Suppressor macrophage treated with lipopolysaccharide for 4 hours (primary cell): Measurements from ENCODE around the gene PCNX1.
"Not testable (repeated sequence)": the region's sequence is repeated elsewhere in the genome, so short reads cannot be mapped to it uniquely, and the experiment has no call there.

Source experiments
- DNase-seq: peaks from one replicate; pipeline ENCODE4 v3.0.0-alpha.2; 2020

The PCNX1 gene

DNA sequence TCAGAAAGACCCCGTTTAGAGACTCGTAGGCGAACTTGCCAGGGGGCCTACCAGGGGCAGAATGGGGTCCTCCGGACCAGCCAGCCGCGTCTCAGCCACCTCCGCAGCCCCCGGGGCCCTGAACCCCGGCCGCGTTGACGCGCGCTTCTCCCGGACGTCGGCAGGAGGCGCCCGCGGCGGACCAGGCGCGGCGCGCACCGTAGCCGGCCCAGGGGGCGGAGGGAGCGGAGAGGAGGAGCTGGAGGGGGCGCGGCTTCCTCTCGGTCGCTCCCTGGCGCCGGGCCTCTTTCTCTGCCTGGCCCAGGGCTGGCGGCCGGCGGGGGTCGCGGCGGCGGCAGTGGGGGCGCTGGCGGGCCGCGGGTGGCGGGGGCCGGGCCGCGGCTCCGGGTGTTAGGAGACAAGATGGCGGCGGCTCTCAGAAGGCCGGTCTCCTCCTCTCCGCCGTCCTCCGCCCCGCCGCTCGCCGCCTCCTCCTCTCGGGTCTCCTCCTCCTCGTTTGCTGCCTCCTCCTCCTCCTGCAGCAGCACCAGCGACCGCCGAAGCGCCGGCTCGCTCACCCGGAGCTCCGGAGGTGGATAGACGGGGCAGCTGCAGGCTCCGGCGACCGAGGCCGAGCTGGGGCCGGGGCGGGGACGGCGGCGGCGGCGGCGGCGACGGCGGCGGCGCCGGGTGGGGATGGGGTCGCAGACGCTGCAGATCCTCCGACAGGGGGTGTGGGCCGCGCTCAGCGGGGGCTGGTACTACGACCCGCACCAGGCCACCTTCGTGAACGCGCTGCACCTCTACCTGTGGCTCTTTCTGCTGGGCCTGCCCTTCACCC, at the start of gene PCNX1:
Gene PCNX1 (plus strand): TSS at position 284 of the 820 bp plus-strand sequence. CDS start 392 bp downstream, at position 676.
- peak; percentile 95 for DNase-seq

DNA sequence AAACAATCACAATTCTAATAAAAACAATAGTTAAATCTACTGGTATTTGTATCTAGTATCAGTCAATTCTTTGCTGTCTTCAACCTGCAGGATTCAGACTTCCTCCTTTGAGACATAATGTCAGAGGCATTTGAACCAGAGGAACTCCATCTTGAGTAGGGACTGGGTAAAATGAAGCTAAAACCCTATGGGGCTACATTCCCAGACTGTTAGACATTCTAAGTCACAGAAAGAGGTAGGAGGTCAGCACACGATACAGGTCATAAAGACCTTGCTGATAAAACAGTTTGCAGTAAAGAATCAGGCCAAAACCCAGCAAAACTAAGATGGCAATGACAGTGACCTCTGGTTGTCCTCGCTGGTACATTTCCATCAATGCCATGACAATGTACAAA, 49.8 kb upstream of the PCNX1 start:
- no peak for DNase-seq

DNA sequence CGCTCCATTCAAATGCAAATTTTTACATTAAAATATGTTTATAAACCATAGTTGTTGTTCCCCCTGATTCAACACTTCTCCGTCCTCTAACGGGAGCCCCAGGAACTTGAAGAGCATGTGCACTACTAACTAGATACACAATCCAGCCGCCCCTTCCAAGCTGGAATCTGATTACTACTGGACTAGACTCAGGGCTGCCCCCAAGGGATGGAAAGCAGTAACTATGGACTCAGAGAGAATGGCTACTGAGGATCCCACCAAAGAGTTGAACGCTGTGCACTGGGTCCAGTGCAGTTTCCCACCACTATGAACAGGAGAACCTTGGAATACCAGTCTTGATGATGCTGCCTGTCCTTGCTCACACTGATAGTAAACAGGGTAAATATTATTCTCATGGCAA, 48.6 kb upstream of the PCNX1 start:
- DNase-seq, result no peak

DNA sequence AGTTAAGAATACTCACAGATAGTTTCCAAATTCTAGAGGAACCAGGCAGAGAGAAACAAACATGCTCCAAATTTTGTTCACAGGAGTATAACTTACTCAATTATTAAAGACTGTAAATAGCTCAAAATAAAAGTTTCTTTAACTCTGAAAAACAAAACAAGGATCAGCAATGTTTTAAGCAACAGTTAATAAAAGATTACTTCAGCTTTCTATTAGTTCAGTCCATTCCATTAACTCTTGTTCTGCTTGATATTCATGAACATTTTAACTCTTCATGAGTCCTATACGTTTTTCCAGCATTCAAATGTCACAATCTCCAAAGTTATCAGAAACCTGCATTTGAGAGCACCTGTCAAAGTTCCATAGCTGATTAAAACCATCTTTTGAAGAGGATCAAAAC, 40.3 kb upstream of the PCNX1 start:
- DNase-seq, result not testable (repeated sequence)

DNA sequence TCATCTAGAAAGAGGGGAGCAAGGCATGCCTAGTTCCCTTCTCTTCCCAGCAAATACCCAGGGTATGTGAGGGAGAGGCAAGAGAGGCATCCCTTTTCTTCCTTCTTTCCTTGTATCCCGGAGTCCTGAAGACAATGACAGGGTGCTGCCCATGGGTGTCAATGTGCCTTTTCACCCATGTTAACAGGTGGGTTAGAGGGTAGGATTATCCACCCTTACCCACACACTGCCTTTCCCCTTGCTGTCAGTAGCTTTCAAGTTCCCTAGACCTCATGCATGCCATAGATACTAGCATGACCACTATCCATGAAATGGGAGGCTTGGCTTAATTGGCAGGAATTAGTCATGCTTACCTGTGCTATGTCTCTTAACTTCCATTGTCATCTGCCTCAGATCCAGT, 36.3 kb upstream of the PCNX1 start:
- DNase-seq, result no peak

DNA sequence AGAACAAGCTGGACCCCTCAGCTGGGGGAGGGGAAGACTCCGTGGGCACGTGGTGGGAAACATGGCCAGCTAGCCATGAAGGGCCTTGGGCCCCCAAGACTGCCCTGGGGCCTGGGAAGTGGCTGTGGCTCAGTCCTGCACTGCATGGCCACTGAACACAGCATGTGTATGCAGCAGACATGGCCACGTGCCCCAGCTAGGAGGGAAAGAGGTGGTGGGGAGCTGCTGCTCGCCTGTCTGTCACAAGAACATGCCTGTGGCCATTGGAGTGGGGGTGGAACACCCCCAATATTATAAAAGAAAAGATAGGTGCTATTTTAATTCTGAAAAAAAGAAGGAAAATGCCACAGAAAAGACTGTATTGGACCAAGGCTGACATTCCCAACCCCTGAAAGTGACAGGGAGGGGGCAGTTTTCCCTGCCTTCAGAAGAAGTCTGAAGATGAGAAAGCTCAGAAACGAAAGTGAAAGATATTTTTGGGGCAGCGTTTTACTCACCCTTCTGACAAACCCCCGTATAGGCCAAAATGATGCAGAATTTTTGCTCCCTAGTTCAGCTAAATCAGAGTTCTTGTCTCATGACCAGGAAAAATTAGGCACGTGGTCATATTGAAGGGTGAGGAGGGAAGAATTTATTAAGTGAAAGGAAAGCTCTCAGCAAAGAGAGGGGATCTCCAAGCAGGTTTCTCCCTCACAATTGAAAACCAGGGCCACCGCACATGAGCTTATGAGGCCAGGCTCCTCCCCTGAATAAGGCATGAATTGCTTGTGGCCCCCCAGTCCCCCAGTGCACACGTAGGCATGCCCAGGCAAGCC, 35.2 kb upstream of the PCNX1 start:
- peak; percentile 66 for DNase-seq

DNA sequence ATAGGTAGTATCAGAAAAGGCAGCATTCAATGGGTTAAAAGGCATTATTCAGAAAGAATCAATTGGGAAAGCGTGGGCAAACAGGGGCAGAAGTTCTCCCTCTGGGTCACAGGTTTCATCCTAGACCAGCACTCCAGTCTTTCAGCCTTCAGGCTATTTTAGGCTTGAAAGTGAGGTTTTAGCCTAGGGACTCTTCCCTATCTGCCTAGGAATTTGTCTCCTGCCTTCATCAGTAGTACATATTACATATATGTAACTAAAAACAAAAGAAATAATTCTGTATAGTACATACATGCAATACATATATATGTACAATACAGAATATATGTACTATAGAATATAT, 34.6 kb upstream of the PCNX1 start:
- no peak for DNase-seq

DNA sequence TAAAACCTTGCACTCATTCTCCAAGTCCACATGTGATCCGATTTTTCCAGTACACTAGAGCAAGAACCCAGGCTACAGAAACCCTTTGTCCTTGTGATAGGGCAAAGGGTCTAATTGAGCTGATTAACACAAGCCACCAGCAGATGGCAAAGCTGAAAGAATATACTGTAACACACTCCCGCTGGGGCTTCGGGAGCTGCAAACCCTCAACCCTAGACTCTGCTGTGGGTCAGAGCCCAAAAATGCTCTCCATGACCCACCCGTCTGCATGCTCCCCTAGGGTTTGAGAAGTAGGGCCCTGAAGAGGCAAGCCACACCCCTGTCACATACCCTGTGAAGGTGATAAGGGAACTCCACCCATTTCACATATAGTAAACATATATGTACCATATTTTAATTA, 33.6 kb upstream of the PCNX1 start:
- no peak for DNase-seq

DNA sequence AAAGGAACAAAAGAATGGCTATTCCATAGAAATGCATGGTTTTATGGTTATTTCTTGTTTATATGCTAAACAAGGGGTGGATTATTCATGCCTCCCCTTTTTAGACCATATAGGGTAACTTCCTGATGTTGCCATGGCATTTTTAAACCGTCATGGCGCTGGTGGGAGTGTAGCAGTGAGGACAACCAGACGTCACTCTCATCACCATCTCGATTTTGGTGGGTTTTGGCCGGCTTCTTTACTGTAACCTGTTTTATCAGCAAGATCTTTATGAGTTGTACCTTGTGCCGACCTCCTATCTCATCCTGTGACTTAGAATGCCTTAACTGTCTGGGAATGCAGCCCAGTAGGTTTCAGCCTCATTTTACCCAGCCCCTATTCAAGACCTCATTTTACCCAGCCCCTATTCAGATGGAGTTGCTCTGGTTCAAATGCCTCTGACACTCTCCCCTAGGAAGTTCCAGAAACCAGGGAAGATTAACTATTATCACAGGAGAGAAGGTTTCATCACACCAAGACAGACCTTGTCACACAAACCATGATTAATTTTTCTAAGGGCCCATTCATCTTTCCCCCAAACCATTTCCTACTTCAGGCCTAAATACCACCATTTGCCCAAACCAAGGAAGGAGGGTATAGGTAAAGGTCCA, 31.3 kb upstream of the PCNX1 start:
- DNase-seq, result not testable (repeated sequence)

DNA sequence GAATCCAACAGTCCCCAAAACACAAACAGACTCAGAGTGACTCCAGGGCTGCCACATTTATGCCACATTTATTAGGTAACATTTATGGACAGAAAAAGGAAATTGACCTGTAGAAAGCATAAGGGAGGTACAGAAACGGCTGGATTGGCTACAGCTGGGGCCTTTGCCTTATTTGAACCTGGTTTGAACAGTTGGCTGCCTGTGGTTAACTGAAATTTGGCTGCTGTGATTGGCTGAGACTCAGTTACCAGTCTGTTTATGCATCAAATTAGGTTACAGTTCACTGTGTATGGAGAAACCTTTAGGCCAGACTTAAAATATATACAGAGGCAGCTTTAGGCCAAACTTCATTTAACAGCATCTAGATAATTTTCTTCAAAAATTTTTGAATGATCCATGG, 27.8 kb upstream of the PCNX1 start:
- DNase-seq, result no peak

DNA sequence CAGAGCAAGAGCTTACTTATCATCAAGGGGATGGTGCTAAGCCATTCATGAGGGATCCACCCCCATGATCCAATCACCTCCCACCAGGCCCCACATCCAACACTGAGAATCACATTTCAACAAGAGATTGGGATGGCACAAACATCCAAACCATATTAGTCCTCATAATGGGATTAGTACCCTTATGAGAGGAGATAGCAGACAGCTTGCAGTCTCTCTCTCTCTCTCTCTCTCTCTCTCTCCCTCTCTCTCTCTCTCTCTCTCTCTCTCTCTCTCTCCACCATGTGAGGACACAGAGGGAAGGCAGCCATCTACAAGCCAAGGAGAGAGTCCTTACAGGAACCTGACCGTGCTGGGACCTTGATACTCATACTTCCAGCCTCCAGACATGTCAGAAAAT, 26.4 kb upstream of the PCNX1 start:
- DNase-seq, result not testable (repeated sequence)

DNA sequence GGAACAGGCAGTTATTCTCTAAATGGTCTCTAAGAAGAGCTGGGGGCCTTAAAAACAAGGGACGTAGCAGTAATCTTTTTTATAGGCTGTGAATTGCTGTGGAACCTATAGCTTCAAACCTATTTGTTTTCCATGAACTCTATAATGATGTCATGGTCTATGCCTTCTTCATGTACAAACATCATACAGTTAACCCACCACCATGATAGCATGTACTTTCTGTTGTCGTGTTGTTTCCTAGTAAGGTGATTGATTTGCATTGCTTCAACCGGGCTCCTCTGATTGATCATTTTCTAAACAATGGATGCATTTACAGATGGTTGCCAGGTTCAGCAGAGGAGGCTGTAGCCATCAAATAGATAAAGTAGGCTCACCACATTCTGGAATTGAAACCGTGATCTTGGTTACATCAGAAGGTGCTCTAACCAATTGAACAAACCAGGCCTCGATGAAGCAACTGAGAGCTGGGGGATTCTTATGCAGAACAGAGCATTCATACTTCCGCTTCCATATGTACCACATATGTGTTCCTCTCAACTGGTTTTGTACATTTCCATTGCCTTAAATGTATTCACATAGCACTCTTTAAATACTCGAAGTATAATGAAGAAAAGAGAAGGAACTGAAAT, 25.6 kb upstream of the PCNX1 start:
- peak; percentile 94 for DNase-seq

DNA sequence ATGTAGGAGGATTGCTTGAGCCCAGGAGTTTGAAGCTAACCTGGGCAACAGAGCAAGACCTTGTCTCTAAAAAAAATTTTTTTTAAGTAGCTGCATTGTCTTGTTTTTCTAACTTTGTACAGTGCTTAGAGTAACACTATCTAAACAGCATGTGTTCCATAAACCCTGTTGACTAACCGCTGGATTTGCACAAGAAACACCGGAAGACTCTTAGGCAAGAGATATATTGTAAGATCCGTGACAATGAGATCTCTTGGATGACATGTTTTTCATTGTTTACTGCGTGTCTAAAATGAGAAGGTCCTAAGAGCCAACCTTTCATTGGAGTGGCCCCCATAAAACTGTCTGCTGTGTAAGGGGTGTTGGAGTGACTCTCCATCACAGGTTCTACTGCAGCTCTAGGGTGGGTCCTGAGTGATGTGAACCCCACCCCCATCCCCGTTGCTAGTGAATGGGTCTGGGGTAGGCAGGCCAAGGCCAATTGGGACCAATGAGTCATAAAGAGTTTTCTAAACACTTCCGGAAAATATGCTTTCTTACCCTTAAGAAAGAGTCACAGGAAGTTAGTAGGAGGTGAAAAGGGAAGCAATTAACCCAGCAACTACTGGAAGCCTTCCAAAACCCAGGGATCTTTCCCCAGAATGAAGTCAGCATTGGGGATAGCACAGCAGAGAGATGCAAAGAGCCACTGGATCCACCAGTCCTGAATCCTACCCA, 24.3 kb upstream of the PCNX1 start:
- DNase-seq, result peak; percentile 97

DNA sequence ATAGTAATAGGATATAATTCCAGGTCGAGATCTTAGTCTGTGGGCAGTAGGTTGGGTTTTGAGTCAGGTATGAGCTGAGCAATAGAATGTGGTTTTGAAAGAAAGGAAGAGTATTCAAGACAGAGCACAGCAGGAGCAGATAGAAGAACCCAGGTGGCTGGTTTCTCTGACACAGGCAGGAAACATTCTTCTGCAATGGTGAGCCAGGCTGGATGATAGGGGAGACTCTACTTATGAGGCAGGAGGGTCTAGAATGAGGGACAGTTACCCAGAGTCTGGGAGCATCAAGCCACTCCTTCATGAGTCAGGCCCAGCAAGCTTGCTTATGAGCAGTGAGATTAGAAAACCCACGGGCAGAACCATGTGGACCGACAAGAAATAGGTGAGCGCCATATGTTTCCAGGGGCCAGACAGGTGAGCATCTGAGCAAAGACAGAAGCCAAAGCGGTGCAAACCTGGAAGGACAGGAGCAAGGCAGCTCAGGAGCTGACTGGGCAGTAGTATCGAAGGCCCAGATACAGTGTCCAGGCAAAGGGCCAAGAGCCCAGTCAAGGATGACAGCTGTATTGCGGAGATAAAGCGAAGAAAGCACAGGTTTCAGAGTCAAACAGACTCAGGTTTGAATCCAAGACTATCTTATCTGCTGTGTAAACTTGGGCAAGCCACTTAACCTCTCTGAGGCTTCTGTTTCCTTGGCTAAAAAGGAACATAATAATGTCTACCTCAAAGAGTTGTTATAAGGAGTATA, 22.5 kb upstream of the PCNX1 start:
- DNase-seq, result no peak

DNA sequence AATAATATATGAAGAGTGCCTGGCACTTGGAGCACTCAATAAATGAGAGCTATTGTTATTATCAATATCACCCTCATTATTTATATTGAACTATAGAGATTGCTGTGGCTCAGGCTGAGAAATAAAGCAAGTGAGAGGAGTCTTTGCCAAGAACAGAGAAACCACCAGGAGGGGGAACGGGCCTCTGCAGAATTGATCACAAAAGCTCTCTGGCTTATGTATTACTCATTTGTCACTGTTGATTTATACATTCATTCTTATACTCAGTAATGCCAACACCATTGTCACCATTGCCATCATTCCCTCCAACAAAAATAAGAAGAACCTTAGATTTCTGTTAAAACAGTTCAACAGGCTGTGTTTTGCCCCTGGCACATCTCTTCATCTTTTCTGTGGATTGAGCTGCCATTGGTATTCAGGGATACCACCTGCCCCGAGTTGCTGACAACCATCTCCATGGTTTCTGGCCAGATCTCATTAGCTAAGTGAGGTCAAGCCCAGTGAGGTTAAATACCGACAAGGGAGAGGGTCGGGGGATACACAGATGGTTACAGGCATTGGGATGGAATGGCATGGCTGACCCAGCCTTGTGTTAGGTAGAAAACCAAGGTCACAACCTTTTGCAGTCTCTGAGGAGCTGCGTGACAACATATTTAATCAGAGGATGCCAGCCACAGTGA, 21.8 kb upstream of the PCNX1 start:
- DNase-seq, result no peak

DNA sequence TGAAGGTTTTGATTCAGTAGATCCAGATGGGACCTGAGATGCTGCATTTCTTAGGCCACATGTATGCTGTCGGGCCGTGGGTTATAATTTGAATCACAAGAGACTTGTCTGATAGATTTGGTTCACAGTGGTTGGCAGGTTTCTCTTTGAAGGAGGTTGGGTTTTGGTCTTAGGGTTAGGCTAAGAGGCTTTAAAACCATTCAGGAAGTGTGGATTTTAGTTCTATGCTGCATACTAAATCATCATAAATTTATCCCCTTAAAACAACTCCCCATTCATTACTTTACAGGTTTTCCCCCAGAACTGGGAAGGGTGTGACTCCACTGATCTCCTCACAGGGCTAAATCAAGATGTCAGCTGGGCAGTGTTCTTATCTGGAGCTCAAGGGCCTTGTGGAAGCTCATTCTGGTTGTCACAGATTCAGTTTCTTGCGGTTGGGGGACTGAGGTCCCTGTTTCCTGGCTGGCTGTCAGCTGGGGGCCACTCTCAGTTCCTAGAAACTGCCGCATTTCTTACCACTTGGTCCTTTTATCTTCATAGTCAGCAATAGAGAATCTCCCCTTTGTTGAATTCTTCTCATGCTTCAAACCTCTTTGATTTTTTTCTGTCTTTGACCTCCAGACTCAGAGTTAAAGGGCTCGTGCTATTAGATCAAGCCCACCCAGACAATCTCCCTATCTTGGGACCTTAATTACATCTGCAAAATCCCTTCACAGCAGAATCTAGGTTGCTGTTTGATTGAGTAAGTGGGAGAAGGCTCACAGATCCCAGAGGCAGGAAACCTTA, 20.6 kb upstream of the PCNX1 start:
- DNase-seq, result peak; percentile 70

DNA sequence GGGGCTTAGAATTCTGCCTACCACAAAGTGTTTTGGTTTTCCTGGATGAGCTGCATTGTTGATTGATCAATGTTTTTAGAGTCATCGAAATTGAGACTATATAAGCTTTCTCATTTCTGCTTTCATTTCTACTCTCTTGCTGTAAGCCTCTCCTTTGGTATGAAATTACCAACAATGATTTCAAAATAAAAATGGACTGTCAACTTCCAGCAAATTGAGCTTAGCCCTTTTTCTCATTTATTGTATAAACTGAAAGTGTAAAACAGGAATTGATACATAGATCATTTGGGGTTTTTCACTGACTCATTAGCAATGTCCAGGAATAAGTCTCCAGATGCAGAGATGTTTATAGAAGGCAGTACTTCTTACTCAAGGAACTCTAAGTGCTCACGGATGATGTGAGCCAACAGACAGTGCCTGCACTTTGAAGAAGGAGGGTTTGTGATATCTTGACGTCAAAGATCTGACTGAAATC, 20.0 kb upstream of the PCNX1 start:
- peak; percentile 96 for DNase-seq

DNA sequence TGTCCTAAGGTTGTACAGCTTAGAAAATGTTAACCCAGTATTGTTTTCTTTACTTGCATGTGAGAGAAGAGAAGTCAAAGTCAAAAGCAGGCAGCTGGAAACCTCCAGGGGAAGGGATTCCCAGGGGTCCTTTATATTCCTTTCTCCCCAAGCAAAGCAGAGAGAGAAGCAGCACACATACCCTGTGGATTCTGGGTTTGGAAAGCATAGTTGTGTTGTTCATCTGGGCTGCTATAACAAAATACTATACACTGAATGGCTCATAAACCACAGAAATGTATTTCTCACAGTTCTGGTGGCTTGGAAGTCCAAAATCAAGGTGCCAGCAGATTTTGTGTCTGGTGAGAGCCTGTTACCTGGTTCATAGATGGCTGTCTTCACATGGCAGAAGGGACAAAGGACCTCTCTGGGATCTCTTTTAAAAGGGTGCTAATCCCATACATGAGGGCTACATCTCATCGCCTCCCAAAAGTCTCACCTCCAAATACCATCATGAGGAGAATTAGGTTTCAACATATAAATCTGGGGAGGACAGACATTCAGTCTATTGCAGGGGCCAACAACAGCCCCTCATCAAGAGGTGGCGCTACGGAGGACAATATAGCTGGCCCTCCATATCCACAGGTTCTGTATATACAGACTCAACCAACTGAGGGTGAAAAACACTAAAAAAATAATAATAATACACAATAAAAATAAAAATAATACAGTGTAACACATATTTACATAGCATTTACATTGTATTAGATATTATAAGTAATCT, 19.3 kb upstream of the PCNX1 start:
- no peak for DNase-seq

DNA sequence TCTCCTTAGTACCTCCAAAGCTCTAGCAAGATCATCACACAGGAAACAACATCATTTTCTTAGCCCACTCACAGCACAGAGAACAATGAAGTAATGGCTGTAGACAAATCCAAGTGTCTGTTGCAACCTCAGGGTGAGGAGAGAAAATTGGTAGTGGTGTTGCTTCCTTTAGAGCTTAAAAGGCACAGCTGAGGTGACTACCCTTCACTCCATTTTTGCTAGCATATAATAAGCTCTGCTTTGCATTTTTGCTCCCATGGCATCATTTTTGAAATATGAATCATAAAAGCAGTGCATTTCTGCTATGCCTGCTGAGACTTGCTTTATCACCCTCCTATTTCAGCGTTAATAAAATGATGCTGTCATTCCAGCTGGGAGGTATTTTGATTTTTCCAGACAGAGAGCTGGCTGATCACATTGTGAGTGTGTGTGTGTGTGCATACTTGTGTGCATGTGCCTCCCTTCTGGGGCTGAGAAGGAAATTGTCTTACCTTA, 18.5 kb upstream of the PCNX1 start:
- peak; percentile 85 for DNase-seq
